DOHH2 (cell line): ENCODE data around the gene SCGB3A1.

Experiments
- H3F3A ChIP-seq: fragments of 200-600 bp; sonication (generic), shearing (Covaris generic); 2 replicates; pipeline ENCODE4 v1.6.0; 2016; ENCODE audit warnings: antibody characterized with exemption, mild to moderate bottlenecking; ENCODE audit not compliant: control insufficient read depth, insufficient read depth
- H3K27ac ChIP-seq: fragments of 200-600 bp; sonication (generic); 2 replicates; pipeline ENCODE4 v1.5.1; 2014; ENCODE audit warnings: low read depth, mild to moderate bottlenecking, low read length, moderate library complexity
- H3K27me3 ChIP-seq: fragments of 200-600 bp; sonication (generic); 2 replicates; pipeline ENCODE4 v1.6.1; 2014; ENCODE audit warnings: mild to moderate bottlenecking, low read length, mixed read lengths; ENCODE audit not compliant: control insufficient read depth
- H3K36me3 ChIP-seq: fragments of 200-600 bp; sonication (generic); 2 replicates; pipeline ENCODE4 v1.6.1; 2014; ENCODE audit warnings: mild to moderate bottlenecking, low read length, moderate library complexity, mixed read lengths; ENCODE audit not compliant: control insufficient read depth
- H3K4me1 ChIP-seq: fragments of 200-600 bp; sonication (generic); 2 replicates; pipeline ENCODE4 v1.6.1; 2014; ENCODE audit warnings: mild to moderate bottlenecking, low read length, mixed read lengths; ENCODE audit not compliant: control insufficient read depth
- H3K4me2 ChIP-seq: fragments of 200-600 bp; sonication (generic); 2 replicates; pipeline ENCODE4 v1.6.0; 2014; ENCODE audit warnings: mild to moderate bottlenecking, low read length, moderate library complexity
- H3K4me3 ChIP-seq: fragments of 200-600 bp; sonication (generic); 2 replicates; pipeline ENCODE4 v1.5.1; 2014; ENCODE audit warnings: mild to moderate bottlenecking, low read length, mixed read lengths
- H3K79me2 ChIP-seq: fragments of 200-600 bp; sonication (generic); 2 replicates; pipeline ENCODE4 v1.6.1; 2014; ENCODE audit warnings: mild to moderate bottlenecking, low read length, mixed read lengths; ENCODE audit not compliant: control insufficient read depth
- H3K9me2 ChIP-seq: fragments of 200-600 bp; sonication (generic); replicated peaks from 2 replicates; pipeline ENCODE4 v1.6.1; 2014; ENCODE audit warnings: mild to moderate bottlenecking, low read length, mixed read lengths; ENCODE audit not compliant: control insufficient read depth
- H3K9me3 ChIP-seq: fragments of 200-600 bp; sonication (generic); 2 replicates; pipeline ENCODE4 v1.6.1; 2014; ENCODE audit warnings: antibody characterized with exemption, low read length, mixed read lengths; ENCODE audit not compliant: control insufficient read depth, insufficient read depth
- H4K20me1 ChIP-seq: fragments of 200-600 bp; sonication (generic); 2 replicates; pipeline ENCODE4 v1.6.0; 2014; ENCODE audit warnings: low read depth, mild to moderate bottlenecking, antibody characterized with exemption, low read length, moderate library complexity; ENCODE audit not compliant: control insufficient read depth, insufficient read depth
- CTCF ChIP-seq: fragments of 200-600 bp; sonication (generic); IDR thresholded peaks from one replicate; pipeline ENCODE4 v1.5.1; 2014; ENCODE audit warnings: antibody characterized with exemption, mild to moderate bottlenecking, low read depth, low read length; ENCODE audit not compliant: poor library complexity, severe bottlenecking
- EZH2phosphoT487 ChIP-seq: fragments of 200-600 bp; sonication (generic); IDR thresholded peaks from 2 replicates; pipeline ENCODE4 v1.6.1; 2017; ENCODE audit warnings: borderline replicate concordance, mild to moderate bottlenecking, antibody characterized with exemption, low read length, moderate library complexity, mixed read lengths

The SCGB3A1 gene

DNA sequence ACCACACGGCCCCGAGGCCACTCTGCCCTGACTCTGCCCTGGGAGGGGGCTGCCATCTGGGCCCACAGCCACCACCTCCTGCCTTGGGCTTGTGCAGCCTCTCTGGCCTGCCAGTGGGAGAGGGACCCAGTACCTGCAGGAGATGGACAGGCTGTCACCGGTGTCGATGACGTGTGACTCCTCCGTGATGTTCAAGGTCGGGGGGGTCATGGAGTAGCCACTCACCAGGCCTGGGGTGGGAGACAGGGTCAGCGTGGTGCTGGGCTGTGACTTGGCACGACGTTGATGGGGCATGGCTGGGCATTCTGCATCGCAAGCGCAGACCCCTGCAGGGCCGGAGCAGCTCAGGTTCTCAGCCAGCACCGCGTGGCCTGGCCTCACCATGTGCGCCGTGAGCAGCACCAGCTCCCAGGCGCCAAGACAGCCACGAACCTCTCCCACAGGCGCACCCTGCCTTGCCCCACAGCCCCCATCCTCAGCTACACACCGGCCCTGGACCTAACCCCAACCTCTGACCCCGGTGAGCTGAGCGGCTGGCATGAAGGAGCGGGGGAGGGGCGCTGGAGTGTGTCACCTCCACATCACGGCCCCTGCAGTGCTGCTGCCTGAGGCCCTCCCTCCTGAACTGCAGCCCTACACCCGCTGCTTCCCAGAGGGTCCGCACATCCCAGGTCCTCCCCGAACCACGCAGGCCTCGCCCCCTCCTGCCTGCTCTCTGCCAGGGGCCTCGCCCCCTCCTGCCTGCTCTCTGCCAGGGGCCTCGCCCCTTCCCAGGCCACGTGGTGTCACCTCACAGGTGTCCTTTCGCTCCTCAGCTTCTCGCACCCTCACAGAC lies 40.5 kb upstream of the SCGB3A1 start:
- no peaks in the 10 kb centered on the region for H4K20me1 ChIP-seq

DNA sequence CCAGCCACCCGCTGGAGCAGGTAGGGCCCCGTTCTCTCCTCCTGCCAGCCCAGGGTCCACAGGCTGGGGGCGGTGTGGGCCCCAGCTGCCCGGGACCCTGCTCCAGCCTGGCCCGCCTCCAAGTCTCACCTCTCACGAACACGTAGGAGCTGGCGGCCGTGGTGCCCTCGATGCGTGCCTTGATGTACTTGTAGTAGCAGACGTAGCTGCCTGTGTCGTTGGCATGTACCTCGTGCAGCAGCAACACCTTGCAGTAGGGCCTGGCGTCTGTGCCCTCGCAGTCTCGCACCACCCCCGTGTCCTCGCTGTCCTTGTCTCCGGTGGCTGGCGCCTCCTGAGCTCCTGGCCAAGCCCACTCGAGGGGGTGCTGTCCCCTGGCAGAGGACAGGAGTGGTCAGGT lies 39.1 kb upstream of the SCGB3A1 start:
- H3K36me3 ChIP-seq, result no peaks in the 10 kb centered on the region
- H3K9me3 ChIP-seq, result no peaks in the 10 kb centered on the region
- no peaks in the 10 kb centered on the region for H3K27me3 ChIP-seq

More for the DNA sequence above, 40.5 kb upstream of the SCGB3A1 start:
- H3F3A ChIP-seq, result no peaks in the 10 kb centered on the region
- H3K4me2 ChIP-seq, result no peak overlapping the region
- H3K9me3 ChIP-seq, result no peaks in the 10 kb centered on the region
- no peak overlapping the region for H3K27ac ChIP-seq
- H3K79me2 ChIP-seq, result no peaks in the 10 kb centered on the region
- no peaks in the 10 kb centered on the region for H3K9me2 ChIP-seq
- no peaks in the 10 kb centered on the region for H3K36me3 ChIP-seq
- H3K27me3 ChIP-seq, result no peaks in the 10 kb centered on the region
- TF ChIP-seq EZH2phosphoT487, result no peak
- no peak for TF ChIP-seq CTCF
- H3K4me1 ChIP-seq, result no peaks in the 10 kb centered on the region
- no peak overlapping the region for H3K4me3 ChIP-seq

GRCh38 chr5:180629831-180630382 lies 38.6 kb upstream of the SCGB3A1 start:
- Histone ChIP-seq H3K27me3 (no peaks in the 10 kb centered on the region), H3K4me3 (no peak overlapping the region), H3F3A (no peaks in the 10 kb centered on the region), H3K36me3 (no peaks in the 10 kb centered on the region), H3K4me2 (no peak overlapping the region), H3K4me1 (no peaks in the 10 kb centered on the region), H3K9me2 (no peaks in the 10 kb centered on the region), H3K79me2 (no peaks in the 10 kb centered on the region), H3K9me3 (no peaks in the 10 kb centered on the region), H4K20me1 (no peaks in the 10 kb centered on the region), H3K27ac (no peak overlapping the region)
- TF ChIP-seq EZH2phosphoT487 (no peak), CTCF (no peak)

More for the DNA sequence above, 39.1 kb upstream of the SCGB3A1 start:
- H3K4me1 ChIP-seq, result no peaks in the 10 kb centered on the region
- no peaks in the 10 kb centered on the region for H3K79me2 ChIP-seq
- no peaks in the 10 kb centered on the region for H4K20me1 ChIP-seq
- H3K4me2 ChIP-seq, result no peak overlapping the region
- H3K4me3 ChIP-seq, result no peak overlapping the region
- no peaks in the 10 kb centered on the region for H3K9me2 ChIP-seq
- TF ChIP-seq EZH2phosphoT487 (no peak), CTCF (no peak)
- no peaks in the 10 kb centered on the region for H3F3A ChIP-seq
- no peak overlapping the region for H3K27ac ChIP-seq
